GM12801 (cell line): ENCODE results near the gene USP44.

Experiments used
- TF ChIP-seq, protein P1 (sequence below): IDR thresholded peaks from one replicate; pipeline ENCODE4 v1.5.1; 2011; ENCODE audit warnings: control low read depth; ENCODE audit not compliant: insufficient read length; ENCODE audit errors: extremely low read depth

USP44 gene

GRCh38 chr12:95487024-95487423, 64.3 kb downstream of the USP44 start:
- TF ChIP-seq, protein P1, sequence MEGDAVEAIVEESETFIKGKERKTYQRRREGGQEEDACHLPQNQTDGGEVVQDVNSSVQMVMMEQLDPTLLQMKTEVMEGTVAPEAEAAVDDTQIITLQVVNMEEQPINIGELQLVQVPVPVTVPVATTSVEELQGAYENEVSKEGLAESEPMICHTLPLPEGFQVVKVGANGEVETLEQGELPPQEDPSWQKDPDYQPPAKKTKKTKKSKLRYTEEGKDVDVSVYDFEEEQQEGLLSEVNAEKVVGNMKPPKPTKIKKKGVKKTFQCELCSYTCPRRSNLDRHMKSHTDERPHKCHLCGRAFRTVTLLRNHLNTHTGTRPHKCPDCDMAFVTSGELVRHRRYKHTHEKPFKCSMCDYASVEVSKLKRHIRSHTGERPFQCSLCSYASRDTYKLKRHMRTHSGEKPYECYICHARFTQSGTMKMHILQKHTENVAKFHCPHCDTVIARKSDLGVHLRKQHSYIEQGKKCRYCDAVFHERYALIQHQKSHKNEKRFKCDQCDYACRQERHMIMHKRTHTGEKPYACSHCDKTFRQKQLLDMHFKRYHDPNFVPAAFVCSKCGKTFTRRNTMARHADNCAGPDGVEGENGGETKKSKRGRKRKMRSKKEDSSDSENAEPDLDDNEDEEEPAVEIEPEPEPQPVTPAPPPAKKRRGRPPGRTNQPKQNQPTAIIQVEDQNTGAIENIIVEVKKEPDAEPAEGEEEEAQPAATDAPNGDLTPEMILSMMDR: no peak

DNA sequence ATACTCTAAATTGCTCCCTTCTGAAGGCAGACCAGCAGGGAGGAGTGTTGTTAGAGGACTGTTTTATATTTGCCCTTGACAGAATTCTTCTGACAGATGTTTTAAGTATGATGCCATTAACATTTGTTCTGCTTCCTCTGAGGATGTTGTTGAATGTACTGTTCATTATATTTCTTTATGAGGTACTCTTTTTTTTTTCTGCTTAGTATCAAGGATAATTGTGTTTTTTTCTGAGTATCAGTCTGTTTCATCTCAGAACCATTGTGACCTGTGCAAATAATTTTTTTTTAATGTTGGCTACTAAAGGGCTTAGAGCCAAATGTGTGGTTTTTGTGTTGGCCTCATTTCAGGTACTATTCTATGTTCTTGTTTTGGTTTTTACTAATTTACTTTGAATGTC, 66.8 kb downstream of the USP44 start:
- TF ChIP-seq, protein P1: no peak

DNA sequence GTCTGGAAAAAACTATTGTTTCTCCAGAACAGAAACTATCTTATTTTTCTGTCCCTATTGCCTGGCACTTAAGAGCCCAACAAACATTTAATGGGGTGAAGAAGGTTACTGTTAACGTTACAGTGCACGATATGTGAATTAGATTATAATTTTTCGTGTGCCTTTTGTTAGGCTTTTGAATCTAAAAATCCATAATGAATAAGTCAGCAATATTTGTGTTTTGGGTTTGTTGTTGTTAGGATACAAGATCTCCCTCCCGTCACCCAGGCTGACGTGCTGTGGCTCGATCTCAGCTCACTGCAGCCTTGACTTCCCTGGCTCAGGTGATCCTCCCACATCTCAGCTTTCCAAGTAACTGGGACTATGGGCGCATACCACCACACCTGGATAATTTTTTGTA, 69.4 kb downstream of the USP44 start:
- TF ChIP-seq, protein P1: no peak

GRCh38 chr12:95481072-95481471, 70.2 kb downstream of the USP44 start:
- TF ChIP-seq, protein P1: no peak

DNA sequence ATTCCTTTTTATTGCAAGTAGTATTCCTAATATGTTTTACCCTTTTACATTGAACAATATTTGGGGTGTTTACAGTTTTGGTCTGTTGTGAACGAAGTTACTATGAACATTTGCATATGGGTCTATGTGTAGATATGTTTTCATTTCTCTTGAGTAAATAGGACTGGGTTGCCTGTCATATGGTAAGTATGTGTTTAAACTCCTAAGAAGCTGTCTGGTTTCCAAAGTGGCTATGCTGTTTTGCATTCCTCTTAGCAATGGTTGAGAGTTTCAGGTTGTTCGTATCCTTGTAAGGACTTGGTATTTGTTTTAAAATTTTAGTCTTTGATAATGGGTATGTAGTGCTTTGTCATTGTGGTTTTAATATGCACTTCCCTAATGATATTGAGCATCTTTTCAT, 71.0 kb downstream of the USP44 start:
- TF ChIP-seq, protein P1: no peak

- TF ChIP-seq, protein P1: no peak
Observed at GRCh38 chr12:95474660-95474958, 76.7 kb downstream of the USP44 start.

- TF ChIP-seq, protein P1: no peak
Observed at GRCh38 chr12:95473884-95474659, 77.2 kb downstream of the USP44 start, which contains the start of gene METAP2. METAP2 (plus strand) TSS chr12:95474152; CDS start chr12:95474180, 28 bp downstream.
